ENCODE measurements around the gene NDST3.

NDST3 gene

GRCh38 chr4:118175506-118175905 lies 141.2 kb downstream of the NDST3 start:
- no peak for TF ChIP-seq POLR2A (IDR thresholded peaks at IDR 0.05; ENCODE audit: low read depth, low read length)
- DNase-seq (ENCODE audit: insufficient read length, low spot score) (no peak), FAIRE-seq (no peak)

- no peak for FAIRE-seq
- no peak for DNase-seq (ENCODE audit: insufficient read length, low spot score)
- TF ChIP-seq POLR2A (IDR thresholded peaks at IDR 0.05; ENCODE audit: low read depth, low read length), result no peak
Measured at GRCh38 chr4:118177126-118177525, 142.8 kb downstream of the NDST3 start.

- FAIRE-seq (peak; percentile 81), DNase-seq (ENCODE audit: insufficient read length, low spot score) (no peak)
- TF ChIP-seq POLR2A (IDR thresholded peaks at IDR 0.05; ENCODE audit: low read depth, low read length), result no peak
Measured at GRCh38 chr4:118180776-118181175, 146.5 kb downstream of the NDST3 start.

GRCh38 chr4:118190903-118191302 lies 156.6 kb downstream of the NDST3 start:
- TF ChIP-seq POLR2A (IDR thresholded peaks at IDR 0.05; ENCODE audit: low read depth, low read length), result no peak
- DNase-seq (ENCODE audit: insufficient read length, low spot score) (no peak), FAIRE-seq (no peak)

DNA sequence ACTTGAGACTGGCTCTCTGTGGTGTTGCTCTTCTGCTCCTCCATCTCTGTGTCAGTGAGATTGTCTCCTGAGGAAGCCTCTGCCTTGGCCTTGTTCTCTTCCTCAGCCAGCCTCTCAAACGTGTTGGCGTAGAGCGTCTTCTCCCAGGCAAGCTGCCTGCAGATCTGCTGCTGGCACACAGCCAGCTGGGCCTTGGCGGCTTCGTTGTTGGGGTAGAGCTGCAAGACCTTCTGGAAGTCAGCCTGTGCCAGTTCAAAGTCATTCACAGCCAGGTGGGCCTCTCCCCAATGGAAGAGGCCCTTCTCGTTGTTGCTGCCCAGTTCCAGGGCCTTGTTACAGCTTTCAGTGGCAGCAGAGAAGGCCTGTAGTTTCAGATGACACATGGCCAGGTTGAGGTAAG lies 159.1 kb downstream of the NDST3 start:
- DNase-seq (ENCODE audit: insufficient read length, low spot score), result no peak
- FAIRE-seq, result no peak
- TF ChIP-seq POLR2A (IDR thresholded peaks at IDR 0.05; ENCODE audit: low read depth, low read length), result no peak

- FAIRE-seq (no peak), DNase-seq (ENCODE audit: insufficient read length, low spot score) (no peak)
- TF ChIP-seq POLR2A (IDR thresholded peaks at IDR 0.05; ENCODE audit: low read depth, low read length), result no peak
Measured at GRCh38 chr4:118206627-118207026, 172.3 kb downstream of the NDST3 start.

- no peak for TF ChIP-seq POLR2A (IDR thresholded peaks at IDR 0.05; ENCODE audit: low read depth, low read length)
- DNase-seq (ENCODE audit: insufficient read length, low spot score) (no peak), FAIRE-seq (no peak)
Measured at GRCh38 chr4:118213101-118213500, 178.8 kb downstream of the NDST3 start.

- TF ChIP-seq POLR2A (IDR thresholded peaks at IDR 0.05; ENCODE audit: low read depth, low read length), result no peak
- FAIRE-seq, result no peak
- no peak for DNase-seq (ENCODE audit: insufficient read length, low spot score)
Measured at GRCh38 chr4:118215826-118216225, 181.5 kb downstream of the NDST3 start.

GRCh38 chr4:118221227-118221800 lies 187.0 kb downstream of the NDST3 start:
- no peak for FAIRE-seq
- no peak for TF ChIP-seq POLR2A (IDR thresholded peaks at IDR 0.05; ENCODE audit: low read depth, low read length)
- DNase-seq (ENCODE audit: insufficient read length, low spot score), result no peak

DNA sequence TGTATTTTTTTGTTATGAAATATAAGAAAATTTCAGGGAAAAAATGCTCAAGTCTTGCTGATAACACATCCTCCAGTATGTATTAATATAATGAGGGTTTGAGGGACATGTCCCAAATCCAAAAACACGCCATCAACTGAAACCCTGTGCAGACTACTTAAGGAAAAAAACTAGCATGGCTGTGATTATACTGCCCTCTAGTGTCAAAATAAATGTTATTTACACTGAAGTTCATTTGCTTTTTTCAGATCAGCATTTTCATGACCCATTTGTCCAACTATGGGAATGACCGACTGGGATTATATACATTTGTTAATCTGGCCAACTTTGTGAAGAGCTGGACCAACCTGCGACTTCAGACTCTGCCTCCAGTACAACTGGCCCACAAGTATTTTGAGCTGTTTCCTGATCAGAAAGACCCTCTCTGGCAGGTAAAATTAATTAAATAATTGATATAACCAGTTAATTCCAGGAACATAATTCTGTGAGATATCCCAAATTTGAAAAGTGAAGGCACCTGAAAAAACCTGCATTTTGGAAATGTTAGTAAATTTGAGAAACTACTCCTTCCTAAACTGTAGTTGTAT lies 190.1 kb downstream of the NDST3 start:
- DNase-seq (ENCODE audit: insufficient read length, low spot score) (no peak), FAIRE-seq (peak; percentile 38)
- TF ChIP-seq POLR2A (IDR thresholded peaks at IDR 0.05; ENCODE audit: low read depth, low read length), result no peak

DNA sequence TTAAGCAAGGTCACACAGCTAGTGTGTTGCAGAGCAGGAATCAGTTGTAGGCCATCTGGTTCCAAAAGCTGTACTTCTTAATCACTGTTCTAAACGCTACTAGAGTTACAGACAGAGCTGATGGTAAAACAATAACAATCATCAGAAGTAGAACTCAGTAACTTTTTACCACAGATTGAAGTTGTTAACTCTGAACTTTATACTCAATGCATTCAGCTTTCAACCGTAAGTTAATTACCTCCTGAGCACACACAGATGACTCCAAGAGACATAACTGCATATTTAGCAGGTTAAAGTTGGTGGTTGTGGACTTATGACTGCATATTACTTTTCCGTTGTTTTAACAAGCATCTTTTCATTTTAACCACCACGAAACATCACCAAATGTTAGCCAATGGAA lies 191.2 kb downstream of the NDST3 start:
- FAIRE-seq (no peak), DNase-seq (ENCODE audit: insufficient read length, low spot score) (no peak)
- no peak for TF ChIP-seq POLR2A (IDR thresholded peaks at IDR 0.05; ENCODE audit: low read depth, low read length)

- DNase-seq (ENCODE audit: insufficient read length, low spot score), result no peak
- no peak for TF ChIP-seq POLR2A (IDR thresholded peaks at IDR 0.05; ENCODE audit: low read depth, low read length)
- FAIRE-seq, result no peak
Measured at GRCh38 chr4:118226311-118227010, 192.2 kb downstream of the NDST3 start.

- FAIRE-seq (no peak), DNase-seq (ENCODE audit: insufficient read length, low spot score) (no peak)
- no peak for TF ChIP-seq POLR2A (IDR thresholded peaks at IDR 0.05; ENCODE audit: low read depth, low read length)
Measured at GRCh38 chr4:118235566-118236120, 201.4 kb downstream of the NDST3 start.

GRCh38 chr4:118237531-118237930 lies 203.2 kb downstream of the NDST3 start:
- no peak for DNase-seq (ENCODE audit: insufficient read length, low spot score)
- FAIRE-seq, result no peak
- no peak for TF ChIP-seq POLR2A (IDR thresholded peaks at IDR 0.05; ENCODE audit: low read depth, low read length)

DNA sequence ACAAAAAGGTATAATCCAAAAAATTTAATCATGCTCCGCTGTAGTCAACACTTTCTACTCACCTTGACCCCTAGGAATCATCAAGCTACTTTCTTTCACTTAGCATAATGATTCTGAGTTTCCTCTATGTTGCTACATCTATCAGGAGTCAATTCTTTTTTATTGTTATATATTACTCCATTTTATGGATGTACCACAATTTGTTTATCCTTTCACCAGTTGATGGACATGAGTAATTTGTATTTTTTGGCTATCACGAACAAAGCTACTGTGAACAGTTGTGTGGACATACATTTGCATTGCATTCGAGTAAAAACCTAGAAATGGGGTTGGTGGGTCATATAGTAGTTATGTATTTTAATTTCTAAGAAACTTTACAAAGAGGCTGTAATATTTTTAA lies 215.6 kb downstream of the NDST3 start:
- no peak for TF ChIP-seq POLR2A (IDR thresholded peaks at IDR 0.05; ENCODE audit: low read depth, low read length)
- FAIRE-seq, result no peak
- DNase-seq (ENCODE audit: insufficient read length, low spot score), result no peak

All from H54 (cell line).